Measurements from ENCODE around the gene GSG1L. TPM values are rescaled to one million over a fixed set of nuclear protein-coding genes. Genes with fewer than 3 reads are reported as not detected.
"Not testable (repeated sequence)": the region's sequence is repeated elsewhere in the genome, so short reads cannot be mapped to it uniquely, and the experiment has no call there.

GSG1L gene
- total RNA-seq, 8 experiments from 2014 or later, result 0.25 to 1.5 (median 0.74) TPM

GRCh38 chr16:27979668-27980067 lies 83.8 kb downstream of the GSG1L start:
- H3K4me3 ChIP-seq; H3K4me1 ChIP-seq (replicated peaks in 1 of 2); ATAC-seq (replicated peaks in 6 of 8); H3K27ac ChIP-seq: not testable (repeated sequence)
- in situ Hi-C loops (cut with MboI; ENCODE audit: low pct_unique_long_range_greater_than_20kb in 2 of 9, low sequenced_read_pairs in 9 of 9, unreplicated experiment in 9 of 9), result loop anchor here in 3 of 9 experiments (10.0 kb wide), 2 partner anchors 85 to 95 kb away; partner anchors contain the start of gene GSG1L (in 2 of the 3)
- 0 to 60% (median 9%) methylated on average over 3 of the region's 3 CpGs; no CpG with 5 or more reads in 5 of the 10 experiments for WGBS, 10 experiments

GRCh38 chr16:27978876-27979275 lies 84.6 kb downstream of the GSG1L start:
- in situ Hi-C loops (cut with MboI; ENCODE audit: low pct_unique_long_range_greater_than_20kb in 2 of 9, low sequenced_read_pairs in 9 of 9, unreplicated experiment in 9 of 9), result loop anchor here in 3 of 9 experiments (10.0 kb wide), 2 partner anchors 86 to 96 kb away; partner anchors contain the start of gene GSG1L (in 2 of the 3)
- no peaks in the 10 kb centered on the region for H3K4me1 ChIP-seq (replicated peaks in 1 of 2)
- no peak overlapping the region for H3K27ac ChIP-seq
- no peak for ATAC-seq (replicated peaks in 6 of 8)
- no peak overlapping the region for H3K4me3 ChIP-seq
- 51 to 100% (median 73%) methylated on average over 1 to 4 of the region's 4 CpGs; no CpG with 5 or more reads in 5 of the 10 experiments for WGBS, 10 experiments

- in situ Hi-C loops (cut with MboI; ENCODE audit: low pct_unique_long_range_greater_than_20kb in 2 of 9, low sequenced_read_pairs in 9 of 9, unreplicated experiment in 9 of 9), result loop anchor here in 3 of 9 experiments (10.0 kb wide), 2 partner anchors 87 to 97 kb away; partner anchors contain the start of gene GSG1L (in 2 of the 3)
Measured at GRCh38 chr16:27977966-27978365, 85.5 kb downstream of the GSG1L start.

GRCh38 chr16:27976990-27977389 lies 86.5 kb downstream of the GSG1L start:
- 41 to 100% (median 65%) methylated on average over 1 to 9 of the region's 9 CpGs; no CpG with 5 or more reads in 4 of the 10 experiments for WGBS, 10 experiments
- Histone ChIP-seq H3K4me1 (replicated peaks in 1 of 2) (no peaks in the 10 kb centered on the region), H3K27ac (no peak overlapping the region), H3K4me3 (no peak overlapping the region)
- in situ Hi-C loops (cut with MboI; ENCODE audit: low pct_unique_long_range_greater_than_20kb in 2 of 9, low sequenced_read_pairs in 9 of 9, unreplicated experiment in 9 of 9), result loop anchor here in 3 of 9 experiments (10.0 kb wide), 2 partner anchors 88 to 98 kb away; partner anchors contain the start of gene GSG1L (in 2 of the 3)
- no peak for ATAC-seq (replicated peaks in 6 of 8)

More at GRCh38 chr16:27977966-27978365, 85.5 kb downstream of the GSG1L start:
- no peak overlapping the region for H3K4me3 ChIP-seq
- 0 to 80% (median 40%) methylated on average over 1 to 5 of the region's 7 CpGs; no CpG with 5 or more reads in 3 of the 10 experiments for WGBS, 10 experiments
- no peaks in the 10 kb centered on the region for H3K4me1 ChIP-seq (replicated peaks in 1 of 2)
- ATAC-seq (replicated peaks in 6 of 8), result peak in 1 of 8 experiments; percentile 24
- H3K27ac ChIP-seq, result no peak overlapping the region

GRCh38 chr16:27974896-27975540 lies 88.5 kb downstream of the GSG1L start:
- WGBS, 10 experiments, result 0 to 80% (median 67%) methylated on average over 1 to 9 of the region's 11 CpGs; no CpG with 5 or more reads in 1 of the 10 experiments

GRCh38 chr16:27973678-27974077 lies 89.8 kb downstream of the GSG1L start:
- Histone ChIP-seq H3K4me1 (replicated peaks in 1 of 2) (no peaks in the 10 kb centered on the region), H3K4me3 (no peak overlapping the region), H3K27ac (no peak overlapping the region)
- ATAC-seq (replicated peaks in 6 of 8), result no peak
- 0 to 73% (median 53%) methylated on average over 1 to 4 of the region's 7 CpGs; no CpG with 5 or more reads in 4 of the 10 experiments for WGBS, 10 experiments
- in situ Hi-C loops (cut with MboI; ENCODE audit: low pct_unique_long_range_greater_than_20kb in 2 of 9, low sequenced_read_pairs in 9 of 9, unreplicated experiment in 9 of 9), result loop anchor here in 3 of 9 experiments (10.0 kb wide), 2 partner anchors 91 to 101 kb away; partner anchors contain the start of gene GSG1L (in 2 of the 3)

More at GRCh38 chr16:27974896-27975540, 88.5 kb downstream of the GSG1L start:
- no peak overlapping the region for H3K27ac ChIP-seq
- in situ Hi-C loops (cut with MboI; ENCODE audit: low pct_unique_long_range_greater_than_20kb in 2 of 9, low sequenced_read_pairs in 9 of 9, unreplicated experiment in 9 of 9), result loop anchor here in 3 of 9 experiments (10.0 kb wide), 2 partner anchors 90 to 100 kb away; partner anchors contain the start of gene GSG1L (in 2 of the 3)
- H3K4me1 ChIP-seq (replicated peaks in 1 of 2), result no peaks in the 10 kb centered on the region
- no peak overlapping the region for H3K4me3 ChIP-seq
- ATAC-seq (replicated peaks in 6 of 8), result no peak

- peak in 3 of 8 experiments; percentile 71 to 87 (median 83) for ATAC-seq (replicated peaks in 6 of 8)
- Histone ChIP-seq H3K4me1 (replicated peaks in 1 of 2) (no peaks in the 10 kb centered on the region), H3K4me3 (no peak overlapping the region), H3K27ac (no peak overlapping the region)
- in situ Hi-C loops (cut with MboI; ENCODE audit: low pct_unique_long_range_greater_than_20kb in 2 of 9, low sequenced_read_pairs in 9 of 9, unreplicated experiment in 9 of 9), result loop anchor here in 3 of 9 experiments (10.0 kb wide), 2 partner anchors 92 to 102 kb away; partner anchors contain the start of gene GSG1L (in 2 of the 3)
- WGBS, 10 experiments, result 0 to 6% (median 0%) methylated on average over 1 to 4 of the region's 4 CpGs; no CpG with 5 or more reads in 2 of the 10 experiments
Measured at GRCh38 chr16:27972500-27972899, 91.0 kb downstream of the GSG1L start.

- H3K27ac ChIP-seq, result no peak overlapping the region
- H3K4me3 ChIP-seq, result no peak overlapping the region
- H3K4me1 ChIP-seq (replicated peaks in 1 of 2), result no peaks in the 10 kb centered on the region
- peak in 1 of 8 experiments; percentile 60 for ATAC-seq (replicated peaks in 6 of 8)
- 20 to 72% (median 53%) methylated on average over 2 to 4 of the region's 4 CpGs for WGBS, 10 experiments
- in situ Hi-C loops (cut with MboI; ENCODE audit: low pct_unique_long_range_greater_than_20kb in 2 of 9, low sequenced_read_pairs in 9 of 9, unreplicated experiment in 9 of 9), result no loop called here
Measured at GRCh38 chr16:27969574-27969973, 93.9 kb downstream of the GSG1L start.

- H3K4me3 ChIP-seq, result no peak overlapping the region
- H3K27ac ChIP-seq, result no peak overlapping the region
- no peak for ATAC-seq (replicated peaks in 6 of 8)
- 28 to 100% (median 78%) methylated on average over 1 to 4 of the region's 5 CpGs; no CpG with 5 or more reads in 2 of the 10 experiments for WGBS, 10 experiments
- no peaks in the 10 kb centered on the region for H3K4me1 ChIP-seq (replicated peaks in 1 of 2)
- in situ Hi-C loops (cut with MboI; ENCODE audit: low pct_unique_long_range_greater_than_20kb in 2 of 9, low sequenced_read_pairs in 9 of 9, unreplicated experiment in 9 of 9), result no loop called here
Measured at GRCh38 chr16:27967169-27967568, 96.3 kb downstream of the GSG1L start.

- 8 to 100% (median 80%) methylated on average over 1 to 4 of the region's 4 CpGs; no CpG with 5 or more reads in 3 of the 10 experiments for WGBS, 10 experiments
- no peak overlapping the region for H3K27ac ChIP-seq
- H3K4me3 ChIP-seq, result no peak overlapping the region
- H3K4me1 ChIP-seq (replicated peaks in 1 of 2), result no peaks in the 10 kb centered on the region
- no peak for ATAC-seq (replicated peaks in 6 of 8)
- in situ Hi-C loops (cut with MboI; ENCODE audit: low pct_unique_long_range_greater_than_20kb in 2 of 9, low sequenced_read_pairs in 9 of 9, unreplicated experiment in 9 of 9), result no loop called here
Measured at GRCh38 chr16:27966756-27967155, 96.8 kb downstream of the GSG1L start.

GRCh38 chr16:27965801-27966200 lies 97.7 kb downstream of the GSG1L start:
- no peak overlapping the region for H3K4me3 ChIP-seq
- in situ Hi-C loops (cut with MboI; ENCODE audit: low pct_unique_long_range_greater_than_20kb in 2 of 9, low sequenced_read_pairs in 9 of 9, unreplicated experiment in 9 of 9), result no loop called here
- WGBS, 10 experiments, result 54 to 96% (median 79%) methylated on average over 3 to 5 of the region's 5 CpGs; no CpG with 5 or more reads in 4 of the 10 experiments
- no peak overlapping the region for H3K27ac ChIP-seq
- H3K4me1 ChIP-seq (replicated peaks in 1 of 2), result no peaks in the 10 kb centered on the region
- no peak for ATAC-seq (replicated peaks in 6 of 8)

GRCh38 chr16:27963471-27963965 lies 100.0 kb downstream of the GSG1L start:
- Histone ChIP-seq H3K4me3 (no peak overlapping the region), H3K27ac (no peak overlapping the region), H3K4me1 (replicated peaks in 1 of 2) (no peaks in the 10 kb centered on the region)
- no peak for ATAC-seq (replicated peaks in 6 of 8)
- in situ Hi-C loops (cut with MboI; ENCODE audit: low pct_unique_long_range_greater_than_20kb in 2 of 9, low sequenced_read_pairs in 9 of 9, unreplicated experiment in 9 of 9), result no loop called here
- WGBS, 10 experiments, result 23 to 89% (median 68%) methylated on average over 1 to 5 of the region's 7 CpGs; no CpG with 5 or more reads in 1 of the 10 experiments

GRCh38 chr16:27962197-27962596 lies 101.3 kb downstream of the GSG1L start:
- ATAC-seq (replicated peaks in 6 of 8), result no peak
- Histone ChIP-seq H3K4me3 (no peak overlapping the region), H3K27ac (no peak overlapping the region), H3K4me1 (replicated peaks in 1 of 2) (no peaks in the 10 kb centered on the region)
- in situ Hi-C loops (cut with MboI; ENCODE audit: low pct_unique_long_range_greater_than_20kb in 2 of 9, low sequenced_read_pairs in 9 of 9, unreplicated experiment in 9 of 9), result no loop called here
